ENCODE data around the gene SMG7. TPM values are rescaled to one million over a fixed set of nuclear protein-coding genes. Genes with fewer than 3 reads are reported as not detected.

SMG7 gene
- total and polyA plus RNA-seq, 8 donors = 13.4 to 44.9 (median 29.1) TPM

- H3K9me3 ChIP-seq = no peaks in the 10 kb centered on the region
Measured at GRCh38 chr1:183431840-183432547, 40.3 kb upstream of the SMG7 start.

GRCh38 chr1:183432548-183432875 is 39.8 kb upstream of the SMG7 start:
- Histone ChIP-seq H3K27ac (no peak overlapping the region), H3K4me1 (no peaks in the 10 kb centered on the region), H3K36me3 (no peaks in the 10 kb centered on the region), H3K9me3 (no peaks in the 10 kb centered on the region), H3K4me3 (no peak overlapping the region), H3K27me3 (peaks cover 0 to 13% (median 0%) of the 10 kb centered on the region in 3 donors)
- TF ChIP-seq EP300 (IDR thresholded peaks at IDR 0.05) (no peak), POLR2AphosphoS5 (IDR thresholded peaks at IDR 0.05) (no peak), CTCF (IDR thresholded peaks at IDR 0.05) (no peak), POLR2A (IDR thresholded peaks at IDR 0.05) (no peak)
- 55 to 78% (median 69%) methylated on average over 2 of the region's 2 CpGs for WGBS, 5 donors
- DNase-seq = no peak
- intact Hi-C loops (cut with DNase I; ENCODE audit: low total_unique reads) = no loop called here

More at GRCh38 chr1:183431840-183432547, 40.3 kb upstream of the SMG7 start:
- Histone ChIP-seq H3K4me3 (no peak overlapping the region), H3K27ac (no peak overlapping the region), H3K4me1 (no peaks in the 10 kb centered on the region), H3K27me3 (peaks cover 0 to 13% (median 0%) of the 10 kb centered on the region in 3 donors), H3K36me3 (no peaks in the 10 kb centered on the region)
- DNase-seq = no peak
- TF ChIP-seq POLR2AphosphoS5 (IDR thresholded peaks at IDR 0.05) = no peak
- intact Hi-C loops (cut with DNase I; ENCODE audit: low total_unique reads) = no loop called here
- 85 to 94% (median 89%) methylated on average over 4 of the region's 4 CpGs for WGBS, 5 donors

- intact Hi-C loops (cut with DNase I; ENCODE audit: low total_unique reads) = no loop called here
- H3K27ac ChIP-seq = no peak overlapping the region
- no peaks in the 10 kb centered on the region for H3K9me3 ChIP-seq
- TF ChIP-seq POLR2A (IDR thresholded peaks at IDR 0.05) = no peak
- no peak for TF ChIP-seq EP300 (IDR thresholded peaks at IDR 0.05)
- TF ChIP-seq POLR2AphosphoS5 (IDR thresholded peaks at IDR 0.05) = no peak
- no peak for TF ChIP-seq CTCF (IDR thresholded peaks at IDR 0.05)
- H3K27me3 ChIP-seq = peaks cover 0 to 13% (median 0%) of the 10 kb centered on the region in 3 donors
- H3K4me1 ChIP-seq = no peaks in the 10 kb centered on the region
- WGBS, 5 donors = 0 to 36% (median 20%) methylated on average over 1 of the region's 1 CpG
- no peaks in the 10 kb centered on the region for H3K36me3 ChIP-seq
- no peak for DNase-seq
- H3K4me3 ChIP-seq = no peak overlapping the region
Measured at GRCh38 chr1:183433703-183434102, 38.6 kb upstream of the SMG7 start.

GRCh38 chr1:183435497-183435896 is 36.8 kb upstream of the SMG7 start:
- Histone ChIP-seq H3K27me3 (peaks cover 0 to 13% (median 0%) of the 10 kb centered on the region in 3 donors), H3K27ac (no peak overlapping the region), H3K9me3 (no peaks in the 10 kb centered on the region), H3K4me3 (no peak overlapping the region), H3K4me1 (no peaks in the 10 kb centered on the region), H3K36me3 (no peaks in the 10 kb centered on the region)
- DNase-seq = no peak
- intact Hi-C loops (cut with DNase I; ENCODE audit: low total_unique reads) = no loop called here
- 78 to 85% (median 83%) methylated on average over 2 of the region's 2 CpGs for WGBS, 5 donors
- TF ChIP-seq EP300 (IDR thresholded peaks at IDR 0.05) = no peak
- no peak for TF ChIP-seq POLR2A (IDR thresholded peaks at IDR 0.05)
- TF ChIP-seq POLR2AphosphoS5 (IDR thresholded peaks at IDR 0.05) = no peak
- TF ChIP-seq CTCF (IDR thresholded peaks at IDR 0.05) = no peak

GRCh38 chr1:183438060-183438459 is 34.2 kb upstream of the SMG7 start:
- peaks cover 0 to 13% (median 0%) of the 10 kb centered on the region in 3 donors for H3K27me3 ChIP-seq
- H3K27ac ChIP-seq = no peak overlapping the region
- no peak for DNase-seq
- intact Hi-C loops (cut with DNase I; ENCODE audit: low total_unique reads) = no loop called here
- no peaks in the 10 kb centered on the region for H3K36me3 ChIP-seq
- WGBS, 5 donors = 74 to 90% (median 85%) methylated on average over 2 of the region's 2 CpGs
- no peaks in the 10 kb centered on the region for H3K9me3 ChIP-seq
- H3K4me1 ChIP-seq = no peaks in the 10 kb centered on the region
- H3K4me3 ChIP-seq = no peak overlapping the region
- TF ChIP-seq CTCF (IDR thresholded peaks at IDR 0.05) = no peak
- no peak for TF ChIP-seq POLR2A (IDR thresholded peaks at IDR 0.05)
- no peak for TF ChIP-seq EP300 (IDR thresholded peaks at IDR 0.05)
- TF ChIP-seq POLR2AphosphoS5 (IDR thresholded peaks at IDR 0.05) = no peak
